ENCODE data around the gene OR2L3.

GRCh38 chr1:248102847-248103246 is 56.2 kb downstream of the OR2L3 start:
- TF ChIP-seq, protein P1, sequence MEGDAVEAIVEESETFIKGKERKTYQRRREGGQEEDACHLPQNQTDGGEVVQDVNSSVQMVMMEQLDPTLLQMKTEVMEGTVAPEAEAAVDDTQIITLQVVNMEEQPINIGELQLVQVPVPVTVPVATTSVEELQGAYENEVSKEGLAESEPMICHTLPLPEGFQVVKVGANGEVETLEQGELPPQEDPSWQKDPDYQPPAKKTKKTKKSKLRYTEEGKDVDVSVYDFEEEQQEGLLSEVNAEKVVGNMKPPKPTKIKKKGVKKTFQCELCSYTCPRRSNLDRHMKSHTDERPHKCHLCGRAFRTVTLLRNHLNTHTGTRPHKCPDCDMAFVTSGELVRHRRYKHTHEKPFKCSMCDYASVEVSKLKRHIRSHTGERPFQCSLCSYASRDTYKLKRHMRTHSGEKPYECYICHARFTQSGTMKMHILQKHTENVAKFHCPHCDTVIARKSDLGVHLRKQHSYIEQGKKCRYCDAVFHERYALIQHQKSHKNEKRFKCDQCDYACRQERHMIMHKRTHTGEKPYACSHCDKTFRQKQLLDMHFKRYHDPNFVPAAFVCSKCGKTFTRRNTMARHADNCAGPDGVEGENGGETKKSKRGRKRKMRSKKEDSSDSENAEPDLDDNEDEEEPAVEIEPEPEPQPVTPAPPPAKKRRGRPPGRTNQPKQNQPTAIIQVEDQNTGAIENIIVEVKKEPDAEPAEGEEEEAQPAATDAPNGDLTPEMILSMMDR (IDR thresholded peaks at IDR 0.05) = no peak
- no peak for TF ChIP-seq POLR2A (IDR thresholded peaks at IDR 0.05; ENCODE audit: low read depth)
- no peak for TF ChIP-seq POLR2AphosphoS5 (IDR thresholded peaks at IDR 0.05)
- no peak for TF ChIP-seq EP300 (IDR thresholded peaks at IDR 0.05)

Data from esophagus muscularis mucosa (tissue), 4 donors.